Measurements from ENCODE around the gene USH2A.

DNA sequence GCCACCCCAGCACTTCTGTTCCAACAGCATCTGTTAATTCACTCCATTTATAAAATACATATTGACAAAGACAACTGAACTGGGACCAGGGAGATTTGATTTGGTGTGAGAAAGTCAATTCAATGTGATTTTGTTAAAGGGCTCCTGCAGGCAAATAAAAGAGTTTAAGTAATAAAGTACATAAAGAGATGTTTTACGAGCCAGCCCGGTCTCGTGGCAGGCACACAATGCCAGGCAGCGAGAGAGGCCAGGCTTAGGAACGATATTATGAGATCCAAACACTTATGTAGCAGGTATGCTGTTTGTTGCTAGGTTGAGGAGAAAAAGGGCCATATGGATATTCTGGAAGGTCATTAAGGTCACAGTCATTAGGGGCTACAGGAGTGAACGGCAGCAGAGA lies 629.1 kb downstream of the USH2A start:
- no peak for TF ChIP-seq POLR2A (IDR thresholded peaks at IDR 0.05)
- TF ChIP-seq, protein P1, sequence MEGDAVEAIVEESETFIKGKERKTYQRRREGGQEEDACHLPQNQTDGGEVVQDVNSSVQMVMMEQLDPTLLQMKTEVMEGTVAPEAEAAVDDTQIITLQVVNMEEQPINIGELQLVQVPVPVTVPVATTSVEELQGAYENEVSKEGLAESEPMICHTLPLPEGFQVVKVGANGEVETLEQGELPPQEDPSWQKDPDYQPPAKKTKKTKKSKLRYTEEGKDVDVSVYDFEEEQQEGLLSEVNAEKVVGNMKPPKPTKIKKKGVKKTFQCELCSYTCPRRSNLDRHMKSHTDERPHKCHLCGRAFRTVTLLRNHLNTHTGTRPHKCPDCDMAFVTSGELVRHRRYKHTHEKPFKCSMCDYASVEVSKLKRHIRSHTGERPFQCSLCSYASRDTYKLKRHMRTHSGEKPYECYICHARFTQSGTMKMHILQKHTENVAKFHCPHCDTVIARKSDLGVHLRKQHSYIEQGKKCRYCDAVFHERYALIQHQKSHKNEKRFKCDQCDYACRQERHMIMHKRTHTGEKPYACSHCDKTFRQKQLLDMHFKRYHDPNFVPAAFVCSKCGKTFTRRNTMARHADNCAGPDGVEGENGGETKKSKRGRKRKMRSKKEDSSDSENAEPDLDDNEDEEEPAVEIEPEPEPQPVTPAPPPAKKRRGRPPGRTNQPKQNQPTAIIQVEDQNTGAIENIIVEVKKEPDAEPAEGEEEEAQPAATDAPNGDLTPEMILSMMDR (IDR thresholded peaks at IDR 0.05): no peak

Data from lower leg skin (tissue), 3 donors.